Adrenal gland (tissue), 5 donors: ENCODE measurements around the gene PLA2G4E.

Experiments
- CTCF ChIP-seq, 6 experiments: fragments of 450-650 bp in 4 of 6; fragments of 200-600 bp in 2 of 6; sonication (generic) in 1 of 6; IDR thresholded peaks; 1 replicate in 5 of 6; 2 replicates in 1 of 6; pipeline versions ENCODE4 v1.5.1 to v1.8.0; 2016 to 2021; ENCODE audit warnings: antibody characterized with exemption in 6 of 6, mild to moderate bottlenecking in 2 of 6, moderate library complexity in 1 of 6
- POLR2A ChIP-seq, 2 donors: fragments of 450-650 bp; IDR thresholded peaks; one replicate each; pipeline ENCODE4 v1.6.1; 2017; ENCODE audit warnings: antibody characterized with exemption in 2 of 2, mild to moderate bottlenecking in 2 of 2, moderate library complexity in 1 of 2
- donor health status: DM: no; HTN: no; CAD: no.

- no peak for TF ChIP-seq POLR2A (IDR thresholded peaks at IDR 0.05)
- no peak for TF ChIP-seq CTCF (IDR thresholded peaks at IDR 0.05)
These were observed 42.3 kb downstream of the PLA2G4E start for GRCh38 chr15:41978534-41978933.
